ENCODE results near the gene NFIA. TPM values are rescaled to one million over a fixed set of nuclear protein-coding genes. Genes with fewer than 3 reads are reported as not detected.

Gene NFIA
- polyA plus RNA-seq, 3 donors = 1.4 to 5.3 (median 2.4) TPM

DNA sequence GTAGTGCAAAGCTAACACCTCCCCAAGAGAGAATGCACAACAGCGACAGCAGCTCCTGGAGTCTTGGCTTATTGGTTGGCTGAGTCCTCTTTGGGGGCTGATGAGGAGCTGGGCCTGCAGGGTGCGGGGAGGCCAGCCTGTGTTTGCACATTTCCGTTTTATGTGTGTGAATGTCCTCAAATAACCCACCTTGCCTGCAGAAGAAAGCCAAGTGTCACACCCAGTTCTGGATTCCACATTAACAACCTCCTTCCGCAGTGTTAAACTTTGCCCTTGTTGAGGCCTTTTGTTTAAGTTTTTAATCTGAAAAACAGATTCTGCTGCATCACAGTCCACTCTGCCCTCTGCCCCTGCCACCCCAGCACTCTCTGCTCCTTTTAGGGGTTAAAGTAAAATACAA is 368.1 kb downstream of the NFIA start:
- Histone ChIP-seq H3K9me3 (replicated peaks in 1 of 2; ENCODE audit: control insufficient read depth in 1 of 2, insufficient read depth in 1 of 2, low read length in 2 of 2) (no peaks in the 10 kb centered on the region), H2AFZ (ENCODE audit: insufficient read depth, low read depth, low read length, poor library complexity, severe bottlenecking) (peak overlapping the region; percentile 5), H3K4me1 (ENCODE audit: control insufficient read depth in 1 of 2, insufficient read depth in 2 of 2, low read length in 2 of 2) (peaks cover 25 to 38% of the 10 kb centered on the region in 2 donors), H4K20me1 (ENCODE audit: insufficient read depth, low read length) (no peaks in the 10 kb centered on the region), H3K4me2 (replicated peaks; ENCODE audit: extremely low read depth, low read length, poor library complexity, severe bottlenecking) (peak overlapping the region; percentile 19), H3K9ac (ENCODE audit: insufficient read depth, low read length, poor library complexity, severe bottlenecking) (no peak overlapping the region), H3K79me2 (ENCODE audit: insufficient read depth, low read length) (no peaks in the 10 kb centered on the region), H3K36me3 (replicated peaks in 1 of 2; ENCODE audit: control insufficient read depth in 1 of 2, insufficient read depth in 2 of 2, low read length in 2 of 2) (no peaks in the 10 kb centered on the region), H3K27ac (ENCODE audit: low read depth in 1 of 2, low read length in 2 of 2) (peak overlapping the region; percentile 5 to 36), H3K27me3 (ENCODE audit: control insufficient read depth in 2 of 2, insufficient read depth in 2 of 2, low read length in 2 of 2) (no peaks in the 10 kb centered on the region), H3K4me3 (replicated peaks in 1 of 3; ENCODE audit: low read depth in 2 of 3, low read length in 3 of 3) (no peak overlapping the region)
- no peaks in the 10 kb centered on the region for H3K9me3 Mint-ChIP-seq
- H3K27me3 Mint-ChIP-seq (ENCODE audit: low read depth in 3 of 3) = no peaks in the 10 kb centered on the region
- peak overlapping the region; percentile 6 to 35 for H3K4me3 Mint-ChIP-seq
- no CpG with 5 or more reads among the region's 4 CpGs for WGBS (ENCODE audit: insufficient coverage)
- H3K4me1 Mint-ChIP-seq = peaks cover 37% of the 10 kb centered on the region
- intact Hi-C loops (cut with micrococcal nuclease) = loop anchor here (5.0 to 10.0 kb wide), 3 partner anchors 194 to 586 kb away; no protein-coding TSS in a partner anchor
- H3K36me3 Mint-ChIP-seq = peaks cover 4 to 10% of the 10 kb centered on the region in 2 donors
- DNase-seq = peak in 1 of 3 donors; percentile 16
- TF ChIP-seq, protein P1, sequence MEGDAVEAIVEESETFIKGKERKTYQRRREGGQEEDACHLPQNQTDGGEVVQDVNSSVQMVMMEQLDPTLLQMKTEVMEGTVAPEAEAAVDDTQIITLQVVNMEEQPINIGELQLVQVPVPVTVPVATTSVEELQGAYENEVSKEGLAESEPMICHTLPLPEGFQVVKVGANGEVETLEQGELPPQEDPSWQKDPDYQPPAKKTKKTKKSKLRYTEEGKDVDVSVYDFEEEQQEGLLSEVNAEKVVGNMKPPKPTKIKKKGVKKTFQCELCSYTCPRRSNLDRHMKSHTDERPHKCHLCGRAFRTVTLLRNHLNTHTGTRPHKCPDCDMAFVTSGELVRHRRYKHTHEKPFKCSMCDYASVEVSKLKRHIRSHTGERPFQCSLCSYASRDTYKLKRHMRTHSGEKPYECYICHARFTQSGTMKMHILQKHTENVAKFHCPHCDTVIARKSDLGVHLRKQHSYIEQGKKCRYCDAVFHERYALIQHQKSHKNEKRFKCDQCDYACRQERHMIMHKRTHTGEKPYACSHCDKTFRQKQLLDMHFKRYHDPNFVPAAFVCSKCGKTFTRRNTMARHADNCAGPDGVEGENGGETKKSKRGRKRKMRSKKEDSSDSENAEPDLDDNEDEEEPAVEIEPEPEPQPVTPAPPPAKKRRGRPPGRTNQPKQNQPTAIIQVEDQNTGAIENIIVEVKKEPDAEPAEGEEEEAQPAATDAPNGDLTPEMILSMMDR (IDR thresholded peaks at IDR 0.05) = no peak
- H3K27ac Mint-ChIP-seq = peak overlapping the region in 6 of 7 donors; percentile 15 to 78 (median 66)

DNA sequence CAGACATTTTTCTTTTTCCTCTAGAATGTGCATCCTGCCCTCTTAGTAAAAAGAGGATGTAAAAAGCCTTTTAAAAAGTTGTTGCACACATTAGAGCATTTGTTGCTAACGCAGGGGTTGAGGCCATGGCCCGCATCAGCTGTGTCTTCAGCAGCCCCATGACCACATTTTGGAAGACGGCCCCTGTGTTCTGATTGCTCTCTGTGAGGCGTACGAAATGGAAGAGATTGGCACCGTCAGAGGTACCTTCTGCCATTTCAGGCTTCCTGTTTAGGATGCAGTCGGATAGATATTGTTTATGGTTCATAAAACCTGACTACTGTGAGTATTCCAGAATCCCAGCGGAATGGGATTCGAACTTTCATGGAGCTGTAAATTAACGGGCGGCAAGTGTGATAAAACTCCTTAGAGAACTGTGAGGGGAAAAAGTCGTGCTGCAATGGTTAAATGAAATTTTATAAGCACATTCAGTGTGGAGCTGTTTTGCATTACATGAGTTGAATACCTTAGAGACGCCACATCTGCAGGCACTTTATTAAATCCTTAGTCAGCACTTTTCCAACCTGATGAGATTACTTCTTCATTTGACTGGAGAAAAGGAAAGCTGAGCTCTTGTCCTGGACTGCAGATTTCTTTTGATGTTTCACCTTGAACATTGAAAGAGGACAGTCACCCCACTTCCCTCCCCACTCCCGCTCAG is 368.7 kb downstream of the NFIA start:
- Mint-ChIP-seq H3K9me3 (no peaks in the 10 kb centered on the region), H3K27me3 (ENCODE audit: low read depth in 3 of 3) (no peaks in the 10 kb centered on the region), H3K36me3 (peaks cover 7 to 15% of the 10 kb centered on the region in 2 donors), H3K27ac (peak overlapping the region; percentile 15 to 81 (median 72)), H3K4me3 (peak overlapping the region in 1 of 2 donors; percentile 35), H3K4me1 (peaks cover 37% of the 10 kb centered on the region)
- no peaks in the 10 kb centered on the region for H4K20me1 ChIP-seq (ENCODE audit: insufficient read depth, low read length)
- no peaks in the 10 kb centered on the region for H3K79me2 ChIP-seq (ENCODE audit: insufficient read depth, low read length)
- TF ChIP-seq, protein P1 (IDR thresholded peaks at IDR 0.05) = no peak
- H3K9me3 ChIP-seq (replicated peaks in 1 of 2; ENCODE audit: control insufficient read depth in 1 of 2, insufficient read depth in 1 of 2, low read length in 2 of 2) = no peaks in the 10 kb centered on the region
- peak overlapping the region; percentile 19 for H3K4me2 ChIP-seq (replicated peaks; ENCODE audit: extremely low read depth, low read length, poor library complexity, severe bottlenecking)
- peaks cover 25 to 38% of the 10 kb centered on the region in 2 donors for H3K4me1 ChIP-seq (ENCODE audit: control insufficient read depth in 1 of 2, insufficient read depth in 2 of 2, low read length in 2 of 2)
- 52% methylated on average over 12 of the region's 14 CpGs for WGBS (ENCODE audit: insufficient coverage)
- H3K36me3 ChIP-seq (replicated peaks in 1 of 2; ENCODE audit: control insufficient read depth in 1 of 2, insufficient read depth in 2 of 2, low read length in 2 of 2) = no peaks in the 10 kb centered on the region
- H3K27ac ChIP-seq (ENCODE audit: low read depth in 1 of 2, low read length in 2 of 2) = peak overlapping the region; percentile 5 to 36
- intact Hi-C loops (cut with micrococcal nuclease) = loop anchor here (5.0 to 10.0 kb wide), 3 partner anchors 194 to 586 kb away; no protein-coding TSS in a partner anchor
- H3K4me3 ChIP-seq (replicated peaks in 1 of 3; ENCODE audit: low read depth in 2 of 3, low read length in 3 of 3) = no peak overlapping the region
- DNase-seq = peak in 2 of 3 donors; percentile 32 to 36
- H3K27me3 ChIP-seq (ENCODE audit: control insufficient read depth in 2 of 2, insufficient read depth in 2 of 2, low read length in 2 of 2) = no peaks in the 10 kb centered on the region
- peak overlapping the region; percentile 5 for H2AFZ ChIP-seq (ENCODE audit: insufficient read depth, low read depth, low read length, poor library complexity, severe bottlenecking)
- no peak overlapping the region for H3K9ac ChIP-seq (ENCODE audit: insufficient read depth, low read length, poor library complexity, severe bottlenecking)
